ENCODE results near the gene PSMB2. TPM values are rescaled to one million over a fixed set of nuclear protein-coding genes. Genes with fewer than 3 reads are reported as not detected.
"Not testable (repeated sequence)": the region's sequence is repeated elsewhere in the genome, so short reads cannot be mapped to it uniquely, and the experiment has no call there.

PSMB2 gene
- total RNA-seq, 1 donor from 2014 or later: 98.6 TPM

DNA sequence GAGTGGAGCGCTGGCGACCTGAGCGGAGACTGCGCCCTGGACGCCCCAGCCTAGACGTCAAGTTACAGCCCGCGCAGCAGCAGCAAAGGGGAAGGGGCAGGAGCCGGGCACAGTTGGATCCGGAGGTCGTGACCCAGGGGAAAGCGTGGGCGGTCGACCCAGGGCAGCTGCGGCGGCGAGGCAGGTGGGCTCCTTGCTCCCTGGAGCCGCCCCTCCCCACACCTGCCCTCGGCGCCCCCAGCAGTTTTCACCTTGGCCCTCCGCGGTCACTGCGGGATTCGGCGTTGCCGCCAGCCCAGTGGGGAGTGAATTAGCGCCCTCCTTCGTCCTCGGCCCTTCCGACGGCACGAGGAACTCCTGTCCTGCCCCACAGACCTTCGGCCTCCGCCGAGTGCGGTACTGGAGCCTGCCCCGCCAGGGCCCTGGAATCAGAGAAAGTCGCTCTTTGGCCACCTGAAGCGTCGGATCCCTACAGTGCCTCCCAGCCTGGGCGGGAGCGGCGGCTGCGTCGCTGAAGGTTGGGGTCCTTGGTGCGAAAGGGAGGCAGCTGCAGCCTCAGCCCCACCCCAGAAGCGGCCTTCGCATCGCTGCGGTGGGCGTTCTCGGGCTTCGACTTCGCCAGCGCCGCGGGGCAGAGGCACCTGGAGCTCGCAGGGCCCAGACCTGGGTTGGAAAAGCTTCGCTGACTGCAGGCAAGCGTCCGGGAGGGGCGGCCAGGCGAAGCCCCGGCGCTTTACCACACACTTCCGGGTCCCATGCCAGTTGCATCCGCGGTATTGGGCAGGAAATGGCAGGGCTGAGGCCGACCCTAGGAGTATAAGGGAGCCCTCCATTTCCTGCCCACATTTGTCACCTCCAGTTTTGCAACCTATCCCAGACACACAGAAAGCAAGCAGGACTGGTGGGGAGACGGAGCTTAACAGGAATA is 64.0 kb downstream of the PSMB2 start:
- H3K4me3 Mint-ChIP-seq (ENCODE audit: unreplicated experiment): no peak overlapping the region

DNA sequence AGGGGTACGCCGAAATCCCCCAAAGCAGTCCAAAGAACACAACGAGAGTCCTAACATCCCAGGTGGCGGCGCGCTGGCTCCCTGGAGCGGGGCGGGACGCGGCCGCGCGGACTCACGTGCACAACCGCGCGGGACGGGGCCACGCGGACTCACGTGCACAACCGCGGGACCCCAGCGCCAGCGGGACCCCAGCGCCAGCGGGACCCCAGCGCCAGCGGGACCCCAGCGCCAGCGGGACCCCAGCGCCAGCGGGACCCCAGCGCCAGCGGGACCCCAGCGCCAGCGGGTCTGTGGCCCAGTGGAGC is 64.6 kb downstream of the PSMB2 start:
- Histone ChIP-seq H3K4me2 (ENCODE audit: low read length) (peak overlapping the region; percentile 22), H3K27me3 (ENCODE audit: insufficient read depth, low read length) (peaks cover 63% of the 10 kb centered on the region), H3K4me1 (ENCODE audit: insufficient read depth, low read length) (peaks cover 13% of the 10 kb centered on the region), H4K20me1 (ENCODE audit: insufficient read depth, low read length) (peaks cover 13% of the 10 kb centered on the region)
- not testable (repeated sequence) for H3K27ac Mint-ChIP-seq (ENCODE audit: unreplicated experiment); FAIRE-seq; H3K9me3 Mint-ChIP-seq (ENCODE audit: unreplicated experiment); H3K4me3 Mint-ChIP-seq (ENCODE audit: unreplicated experiment); H3K79me2 ChIP-seq (ENCODE audit: insufficient read depth, low read length); H3K27ac ChIP-seq (ENCODE audit: low read depth, low read length); H3K36me3 ChIP-seq (ENCODE audit: insufficient read depth, low read length); DNase-seq (ENCODE audit: low read depth); H3K9ac ChIP-seq (ENCODE audit: low read length); H3K9me3 ChIP-seq (ENCODE audit: insufficient read depth, low read depth, low read length); H3K4me3 ChIP-seq (ENCODE audit: insufficient read depth, low read depth, low read length); H2AFZ ChIP-seq (ENCODE audit: low read depth, low read length); H3K36me3 Mint-ChIP-seq (ENCODE audit: low read depth, unreplicated experiment)
- peaks cover 45% of the 10 kb centered on the region for H3K27me3 Mint-ChIP-seq (ENCODE audit: low read depth, unreplicated experiment)
- peaks cover 17% of the 10 kb centered on the region for H3K4me1 Mint-ChIP-seq (ENCODE audit: low read depth, unreplicated experiment)

More for the DNA sequence above, 64.0 kb downstream of the PSMB2 start:
- no peak for DNase-seq (ENCODE audit: low read depth)
- FAIRE-seq: no peak
- Histone ChIP-seq H2AFZ (ENCODE audit: low read depth, low read length) (peak overlapping the region; percentile 71), H3K9ac (ENCODE audit: low read length) (no peak overlapping the region), H3K27me3 (ENCODE audit: insufficient read depth, low read length) (peaks cover 57% of the 10 kb centered on the region), H3K36me3 (ENCODE audit: insufficient read depth, low read length) (no peaks in the 10 kb centered on the region), H3K79me2 (ENCODE audit: insufficient read depth, low read length) (no peaks in the 10 kb centered on the region), H4K20me1 (ENCODE audit: insufficient read depth, low read length) (peaks cover 12% of the 10 kb centered on the region), H3K27ac (ENCODE audit: low read depth, low read length) (no peak overlapping the region), H3K4me3 (ENCODE audit: insufficient read depth, low read depth, low read length) (peak overlapping the region; percentile 34), H3K4me2 (ENCODE audit: low read length) (peak overlapping the region; percentile 69), H3K9me3 (ENCODE audit: insufficient read depth, low read depth, low read length) (no peaks in the 10 kb centered on the region), H3K4me1 (ENCODE audit: insufficient read depth, low read length) (peaks cover 13% of the 10 kb centered on the region)
- H3K27me3 Mint-ChIP-seq (ENCODE audit: low read depth, unreplicated experiment): peaks cover 39% of the 10 kb centered on the region
- H3K27ac Mint-ChIP-seq (ENCODE audit: unreplicated experiment): no peak overlapping the region
- H3K4me1 Mint-ChIP-seq (ENCODE audit: low read depth, unreplicated experiment): peaks cover 14% of the 10 kb centered on the region
- TF ChIP-seq, protein P1, sequence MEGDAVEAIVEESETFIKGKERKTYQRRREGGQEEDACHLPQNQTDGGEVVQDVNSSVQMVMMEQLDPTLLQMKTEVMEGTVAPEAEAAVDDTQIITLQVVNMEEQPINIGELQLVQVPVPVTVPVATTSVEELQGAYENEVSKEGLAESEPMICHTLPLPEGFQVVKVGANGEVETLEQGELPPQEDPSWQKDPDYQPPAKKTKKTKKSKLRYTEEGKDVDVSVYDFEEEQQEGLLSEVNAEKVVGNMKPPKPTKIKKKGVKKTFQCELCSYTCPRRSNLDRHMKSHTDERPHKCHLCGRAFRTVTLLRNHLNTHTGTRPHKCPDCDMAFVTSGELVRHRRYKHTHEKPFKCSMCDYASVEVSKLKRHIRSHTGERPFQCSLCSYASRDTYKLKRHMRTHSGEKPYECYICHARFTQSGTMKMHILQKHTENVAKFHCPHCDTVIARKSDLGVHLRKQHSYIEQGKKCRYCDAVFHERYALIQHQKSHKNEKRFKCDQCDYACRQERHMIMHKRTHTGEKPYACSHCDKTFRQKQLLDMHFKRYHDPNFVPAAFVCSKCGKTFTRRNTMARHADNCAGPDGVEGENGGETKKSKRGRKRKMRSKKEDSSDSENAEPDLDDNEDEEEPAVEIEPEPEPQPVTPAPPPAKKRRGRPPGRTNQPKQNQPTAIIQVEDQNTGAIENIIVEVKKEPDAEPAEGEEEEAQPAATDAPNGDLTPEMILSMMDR (IDR thresholded peaks at IDR 0.05; ENCODE audit: insufficient read depth, low read depth, low read length): no peak
- peak; percentile 70 for TF ChIP-seq EZH2 (IDR thresholded peaks at IDR 0.05; ENCODE audit: insufficient read depth, low read length)
- peaks cover 6% of the 10 kb centered on the region for H3K9me3 Mint-ChIP-seq (ENCODE audit: unreplicated experiment)
- H3K36me3 Mint-ChIP-seq (ENCODE audit: low read depth, unreplicated experiment): peaks cover 4% of the 10 kb centered on the region

DNA sequence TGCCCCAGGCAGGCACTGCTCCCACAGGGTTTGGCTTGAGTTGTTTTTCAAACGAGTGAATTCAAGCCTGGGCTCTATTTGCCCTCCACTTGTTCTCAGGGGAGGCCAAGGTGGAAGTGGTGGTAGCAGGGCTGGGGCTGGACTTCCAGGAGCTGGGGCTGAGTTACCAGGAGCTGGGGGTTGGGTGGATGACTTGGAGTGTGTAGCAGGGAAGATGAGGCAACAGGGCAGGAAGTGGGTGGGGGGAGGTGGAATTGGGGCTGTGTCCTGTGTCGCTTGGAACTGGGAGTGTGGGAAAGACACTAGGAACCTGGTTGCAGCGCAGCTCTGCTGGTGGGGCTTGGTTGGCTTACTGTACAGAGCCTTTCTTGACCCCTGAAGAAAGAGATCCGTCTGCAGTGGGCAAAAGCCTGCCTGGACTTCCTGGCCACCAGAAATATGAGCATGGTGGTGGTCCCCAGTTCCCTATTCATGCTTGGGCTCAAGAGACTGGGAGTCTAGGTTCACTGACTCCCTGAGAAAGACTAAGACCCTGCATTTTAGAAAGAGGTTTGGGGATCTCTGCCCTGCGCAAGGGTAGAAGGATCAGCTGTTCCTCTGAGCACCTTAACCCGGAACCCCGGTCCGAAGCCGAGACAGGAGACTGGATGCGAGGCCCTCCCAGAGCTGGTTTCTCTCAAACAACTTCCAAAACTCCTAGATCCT is 65.1 kb downstream of the PSMB2 start:
- Mint-ChIP-seq H3K4me3 (ENCODE audit: unreplicated experiment) (no peak overlapping the region), H3K27me3 (ENCODE audit: low read depth, unreplicated experiment) (peaks cover 50% of the 10 kb centered on the region), H3K36me3 (ENCODE audit: low read depth, unreplicated experiment) (peaks cover 4% of the 10 kb centered on the region), H3K27ac (ENCODE audit: unreplicated experiment) (no peak overlapping the region), H3K4me1 (ENCODE audit: low read depth, unreplicated experiment) (peaks cover 17% of the 10 kb centered on the region), H3K9me3 (ENCODE audit: unreplicated experiment) (peaks cover 6% of the 10 kb centered on the region)
- Histone ChIP-seq H3K4me3 (ENCODE audit: insufficient read depth, low read depth, low read length) (no peak overlapping the region), H3K27me3 (ENCODE audit: insufficient read depth, low read length) (peaks cover 68% of the 10 kb centered on the region), H3K4me1 (ENCODE audit: insufficient read depth, low read length) (peaks cover 13% of the 10 kb centered on the region), H4K20me1 (ENCODE audit: insufficient read depth, low read length) (peaks cover 13% of the 10 kb centered on the region), H3K27ac (ENCODE audit: low read depth, low read length) (no peak overlapping the region), H3K4me2 (ENCODE audit: low read length) (peak overlapping the region; percentile 22), H3K79me2 (ENCODE audit: insufficient read depth, low read length) (no peaks in the 10 kb centered on the region), H2AFZ (ENCODE audit: low read depth, low read length) (no peak overlapping the region), H3K9ac (ENCODE audit: low read length) (no peak overlapping the region), H3K9me3 (ENCODE audit: insufficient read depth, low read depth, low read length) (no peaks in the 10 kb centered on the region), H3K36me3 (ENCODE audit: insufficient read depth, low read length) (no peaks in the 10 kb centered on the region)
- TF ChIP-seq EZH2 (IDR thresholded peaks at IDR 0.05; ENCODE audit: insufficient read depth, low read length): no peak
- TF ChIP-seq, protein P1 (IDR thresholded peaks at IDR 0.05; ENCODE audit: insufficient read depth, low read depth, low read length): no peak
- DNase-seq (ENCODE audit: low read depth): no peak
- no peak for FAIRE-seq

Data from astrocyte (in vitro differentiated cells and primary cell).